ENCODE data around the gene FAT1.

FAT1 gene

DNA sequence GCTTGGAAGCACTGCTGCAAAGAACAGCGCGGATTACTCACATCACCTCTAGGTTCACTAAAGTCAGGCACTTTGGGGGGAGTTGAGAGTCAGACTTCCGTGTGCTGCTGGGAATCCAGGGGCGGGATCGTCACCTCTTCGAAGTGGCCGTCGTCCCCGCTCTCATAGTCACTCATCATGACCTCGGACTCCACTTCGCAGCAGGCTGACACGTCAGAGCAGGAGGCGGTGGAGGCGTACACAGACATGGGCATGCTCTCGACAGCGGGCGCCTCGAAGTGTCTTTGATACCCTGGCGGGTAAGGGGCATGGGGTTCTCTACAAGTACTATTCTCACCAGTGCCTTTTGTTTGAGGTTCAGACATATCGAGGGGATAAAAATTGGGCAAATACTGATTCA is 135.2 kb downstream of the FAT1 start:
- TF ChIP-seq CTCF (conservative IDR thresholded peaks at IDR 0.05) = no peak

GRCh38 chr4:186587416-186588018 is 136.1 kb downstream of the FAT1 start:
- peak; percentile 93 for TF ChIP-seq CTCF (conservative IDR thresholded peaks at IDR 0.05)
- no peak overlapping the region for H3K27ac ChIP-seq

More for the DNA sequence above, 135.2 kb downstream of the FAT1 start:
- H3K27ac ChIP-seq = no peak overlapping the region

GRCh38 chr4:186586205-186586604 is 137.5 kb downstream of the FAT1 start:
- no peak overlapping the region for H3K27ac ChIP-seq
- TF ChIP-seq CTCF (conservative IDR thresholded peaks at IDR 0.05) = no peak

GRCh38 chr4:186584912-186585311 is 138.7 kb downstream of the FAT1 start:
- no peak for TF ChIP-seq CTCF (conservative IDR thresholded peaks at IDR 0.05)

DNA sequence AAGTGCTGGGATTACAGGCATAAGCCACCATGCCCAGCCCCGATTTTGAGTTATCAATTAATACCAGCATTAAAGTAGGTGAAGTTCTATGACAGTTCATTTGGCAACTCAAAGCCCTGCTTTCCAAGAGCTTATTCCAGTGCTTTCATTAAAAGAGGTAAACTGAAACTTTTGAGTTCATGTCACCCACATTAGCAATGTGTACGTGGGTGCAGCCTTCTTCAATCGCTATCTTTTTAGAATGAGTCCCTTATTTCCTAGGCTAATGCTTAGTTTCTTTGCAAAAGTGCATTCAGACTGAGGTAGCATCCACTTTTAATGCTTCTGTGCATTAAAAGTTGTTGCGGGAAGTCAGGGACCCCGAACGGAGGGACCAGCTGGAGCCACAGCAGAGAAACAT is 142.2 kb downstream of the FAT1 start:
- no peak for TF ChIP-seq CTCF (conservative IDR thresholded peaks at IDR 0.05)
- H3K27ac ChIP-seq = no peak overlapping the region

More at GRCh38 chr4:186584912-186585311, 138.7 kb downstream of the FAT1 start:
- H3K27ac ChIP-seq = no peak overlapping the region

GRCh38 chr4:186580669-186581068 is 143.0 kb downstream of the FAT1 start:
- H3K27ac ChIP-seq = no peak overlapping the region
- TF ChIP-seq CTCF (conservative IDR thresholded peaks at IDR 0.05) = no peak

- no peak for TF ChIP-seq CTCF (conservative IDR thresholded peaks at IDR 0.05)
Measured at GRCh38 chr4:186570193-186570996, 153.3 kb downstream of the FAT1 start.

More at GRCh38 chr4:186570193-186570996, 153.3 kb downstream of the FAT1 start:
- H3K27ac ChIP-seq = no peak overlapping the region
